GM19043 (cell line): ENCODE results near the gene TOPAZ1.

Experiments used
- ATAC-seq: cut with Tn5 transposase; IDR thresholded peaks from one replicate; pipeline ENCODE4 v1.9.1; 2021; ENCODE audit warnings: low read depth; ENCODE audit not compliant: unreplicated experiment

The TOPAZ1 gene

GRCh38 chr3:44240061-44240460, 1.6 kb upstream of the TOPAZ1 start:
- ATAC-seq: no peak

- ATAC-seq: no peak
These were observed 1.0 kb downstream of the TOPAZ1 start for GRCh38 chr3:44242721-44243120.

GRCh38 chr3:44248152-44248551, 6.5 kb downstream of the TOPAZ1 start:
- ATAC-seq: no peak

- ATAC-seq: no peak
These were observed 10.8 kb downstream of the TOPAZ1 start for GRCh38 chr3:44252332-44252959.

- ATAC-seq: no peak
These were observed 17.7 kb downstream of the TOPAZ1 start for GRCh38 chr3:44259404-44259803.

GRCh38 chr3:44264146-44264545, 22.5 kb downstream of the TOPAZ1 start:
- no peak for ATAC-seq

- ATAC-seq: no peak
These were observed 24.1 kb downstream of the TOPAZ1 start for GRCh38 chr3:44265815-44266214.

GRCh38 chr3:44272191-44272590, 30.5 kb downstream of the TOPAZ1 start:
- ATAC-seq: no peak

- no peak for ATAC-seq
These were observed 36.2 kb downstream of the TOPAZ1 start for GRCh38 chr3:44277925-44278324.

GRCh38 chr3:44280077-44280476, 38.4 kb downstream of the TOPAZ1 start:
- ATAC-seq: no peak

GRCh38 chr3:44280631-44281030, 38.9 kb downstream of the TOPAZ1 start:
- ATAC-seq: no peak

GRCh38 chr3:44284949-44285348, 43.3 kb downstream of the TOPAZ1 start:
- ATAC-seq: no peak

- ATAC-seq: no peak
These were observed 48.3 kb downstream of the TOPAZ1 start for GRCh38 chr3:44289882-44290462.

- ATAC-seq: no peak
These were observed 50.6 kb downstream of the TOPAZ1 start for GRCh38 chr3:44292276-44292675.

GRCh38 chr3:44292947-44293346, 51.3 kb downstream of the TOPAZ1 start:
- no peak for ATAC-seq

- no peak for ATAC-seq
These were observed 55.6 kb downstream of the TOPAZ1 start for GRCh38 chr3:44297255-44297654.

GRCh38 chr3:44301746-44302145, 60.1 kb downstream of the TOPAZ1 start:
- no peak for ATAC-seq

GRCh38 chr3:44309500-44309899, 67.8 kb downstream of the TOPAZ1 start:
- ATAC-seq: no peak

- no peak for ATAC-seq
These were observed 77.2 kb downstream of the TOPAZ1 start for GRCh38 chr3:44318891-44319311.

- no peak for ATAC-seq
These were observed 79.6 kb downstream of the TOPAZ1 start for GRCh38 chr3:44321335-44321734.

GRCh38 chr3:44323341-44323955, 81.8 kb downstream of the TOPAZ1 start:
- ATAC-seq: no peak

- no peak for ATAC-seq
These were observed 82.9 kb downstream of the TOPAZ1 start for GRCh38 chr3:44324584-44324983.
